Measurements from ENCODE around the gene WDR35. TPM values are rescaled to one million over a fixed set of nuclear protein-coding genes. Genes with fewer than 3 reads are reported as not detected.
A peak's percentile ranks its signal among the peaks of the same experiment; 100 is the strongest.

Gene WDR35
- total RNA-seq, 1 donor from 2014 or later = 15.0 TPM

- Mint-ChIP-seq H3K27ac (no peak overlapping the region), H3K36me3 (peaks cover 3% of the 10 kb centered on the region), H3K27me3 (no peaks in the 10 kb centered on the region), H3K9me3 (no peaks in the 10 kb centered on the region), H3K4me3 (no peak overlapping the region), H3K4me1 (ENCODE audit: unreplicated experiment) (peaks cover 23% of the 10 kb centered on the region)
- TF ChIP-seq CTCF (conservative IDR thresholded peaks at IDR 0.05) = no peak
- no peak for DNase-seq (ENCODE audit: extremely low spot score, unreplicated experiment)
Observed at GRCh38 chr2:19991895-19992294, 2.0 kb upstream of the WDR35 start.

GRCh38 chr2:19990416-19990728, 467 bp upstream of the WDR35 start:
- H3K4me3 Mint-ChIP-seq = peak overlapping the region; percentile 96

GRCh38 chr2:19989342-19989666, 601 bp downstream of the WDR35 start:
- DNase-seq (ENCODE audit: extremely low spot score, unreplicated experiment) = no peak
- H3K4me3 Mint-ChIP-seq = peak overlapping the region; percentile 96
- H3K36me3 Mint-ChIP-seq = peaks cover 13% of the 10 kb centered on the region
- no peak for TF ChIP-seq CTCF (conservative IDR thresholded peaks at IDR 0.05)
- no peaks in the 10 kb centered on the region for H3K27me3 Mint-ChIP-seq
- H3K9me3 Mint-ChIP-seq = no peaks in the 10 kb centered on the region
- peak overlapping the region; percentile 77 for H3K27ac Mint-ChIP-seq
- peaks cover 25% of the 10 kb centered on the region for H3K4me1 Mint-ChIP-seq (ENCODE audit: unreplicated experiment)

More at GRCh38 chr2:19990416-19990728, 467 bp upstream of the WDR35 start:
- DNase-seq (ENCODE audit: extremely low spot score, unreplicated experiment) = no peak
- H3K27ac Mint-ChIP-seq = no peak overlapping the region
- no peak for TF ChIP-seq CTCF (conservative IDR thresholded peaks at IDR 0.05)
- H3K27me3 Mint-ChIP-seq = no peaks in the 10 kb centered on the region
- H3K4me1 Mint-ChIP-seq (ENCODE audit: unreplicated experiment) = peaks cover 23% of the 10 kb centered on the region
- no peaks in the 10 kb centered on the region for H3K9me3 Mint-ChIP-seq
- peaks cover 11% of the 10 kb centered on the region for H3K36me3 Mint-ChIP-seq

- DNase-seq (ENCODE audit: extremely low spot score, unreplicated experiment) = no peak
- Mint-ChIP-seq H3K9me3 (no peaks in the 10 kb centered on the region), H3K27ac (no peak overlapping the region), H3K4me1 (ENCODE audit: unreplicated experiment) (peaks cover 26% of the 10 kb centered on the region), H3K36me3 (peaks cover 16% of the 10 kb centered on the region), H3K27me3 (no peaks in the 10 kb centered on the region), H3K4me3 (peak overlapping the region; percentile 96)
- no peak for TF ChIP-seq CTCF (conservative IDR thresholded peaks at IDR 0.05)
Observed at GRCh38 chr2:19988600-19988999, 1.3 kb downstream of the WDR35 start.

GRCh38 chr2:19987936-19988335, 2.0 kb downstream of the WDR35 start:
- Mint-ChIP-seq H3K9me3 (no peaks in the 10 kb centered on the region), H3K4me1 (ENCODE audit: unreplicated experiment) (peaks cover 22% of the 10 kb centered on the region), H3K27me3 (no peaks in the 10 kb centered on the region), H3K4me3 (peak overlapping the region; percentile 96), H3K27ac (no peak overlapping the region), H3K36me3 (peaks cover 18% of the 10 kb centered on the region)
- no peak for DNase-seq (ENCODE audit: extremely low spot score, unreplicated experiment)
- no peak for TF ChIP-seq CTCF (conservative IDR thresholded peaks at IDR 0.05)

GRCh38 chr2:19982268-19982667, 7.6 kb downstream of the WDR35 start:
- H3K9me3 Mint-ChIP-seq = no peaks in the 10 kb centered on the region
- no peaks in the 10 kb centered on the region for H3K27me3 Mint-ChIP-seq
- no peak overlapping the region for H3K4me3 Mint-ChIP-seq
- no peak for TF ChIP-seq CTCF (conservative IDR thresholded peaks at IDR 0.05)
- no peak for DNase-seq (ENCODE audit: extremely low spot score, unreplicated experiment)
- peaks cover 5% of the 10 kb centered on the region for H3K4me1 Mint-ChIP-seq (ENCODE audit: unreplicated experiment)
- H3K27ac Mint-ChIP-seq = no peak overlapping the region
- H3K36me3 Mint-ChIP-seq = peaks cover 32% of the 10 kb centered on the region
